Glomerular visceral epithelial cell (primary cell): Measurements from ENCODE around the gene DBI.
A peak's percentile ranks its signal among the peaks of the same experiment; 100 is the strongest.
"Not testable (repeated sequence)": the region's sequence is repeated elsewhere in the genome, so short reads cannot be mapped to it uniquely, and the experiment has no call there.

Source experiments
- DNase-seq: peaks from one replicate; pipeline ENCODE4 v3.0.0-alpha.2; 2016; ENCODE audit errors: extremely low spot score

DBI gene

GRCh38 chr2:119402106-119402505 lies 35.3 kb downstream of the DBI start:
- DNase-seq = no peak

GRCh38 chr2:119402645-119403560 lies 36.1 kb downstream of the DBI start:
- no peak for DNase-seq

GRCh38 chr2:119403618-119404017 lies 36.8 kb downstream of the DBI start:
- DNase-seq = not testable (repeated sequence)

- no peak for DNase-seq
Observed at GRCh38 chr2:119405151-119405550, 38.4 kb downstream of the DBI start.

GRCh38 chr2:119407430-119408220 lies 40.8 kb downstream of the DBI start:
- peak; percentile 70 for DNase-seq

- no peak for DNase-seq
Observed at GRCh38 chr2:119408221-119408619, 41.4 kb downstream of the DBI start.

- no peak for DNase-seq
Observed at GRCh38 chr2:119409506-119409905, 42.7 kb downstream of the DBI start.

GRCh38 chr2:119414894-119415293 lies 48.1 kb downstream of the DBI start:
- DNase-seq = no peak

- DNase-seq = no peak
Observed at GRCh38 chr2:119415630-119416029, 48.9 kb downstream of the DBI start.

GRCh38 chr2:119416299-119416923 lies 49.6 kb downstream of the DBI start:
- DNase-seq = no peak

- DNase-seq = no peak
Observed at GRCh38 chr2:119417908-119418307, 51.1 kb downstream of the DBI start.

- DNase-seq = no peak
Observed at GRCh38 chr2:119419065-119419464, 52.3 kb downstream of the DBI start.

GRCh38 chr2:119419803-119420508 lies 53.2 kb downstream of the DBI start:
- no peak for DNase-seq

- DNase-seq = no peak
Observed at GRCh38 chr2:119421304-119421703, 54.5 kb downstream of the DBI start.

GRCh38 chr2:119421741-119422140 lies 55.0 kb downstream of the DBI start:
- DNase-seq = no peak
